Mesenchymal stem cell (in vitro differentiated cells and primary cell): Measurements from ENCODE around the gene CTNNA3.

Experiments
- DNase-seq: peaks from one replicate; pipeline ENCODE4 v3.0.0-alpha.2; 2013
- H2AFZ ChIP-seq: one replicate; pipeline ENCODE4 v1.6.1; 2013; ENCODE audit warnings: low read depth, mild to moderate bottlenecking, control low read depth, inconsistent platforms, low read length, moderate library complexity
- H2AK5ac ChIP-seq: 2 replicates; pipeline ENCODE4 v1.6.1; 2013; ENCODE audit warnings: low read length, moderate library complexity, mild to moderate bottlenecking, inconsistent platforms; ENCODE audit not compliant: severe bottlenecking
- H2BK120ac ChIP-seq: one replicate; pipeline ENCODE4 v1.6.1; 2013; ENCODE audit warnings: low read depth, mild to moderate bottlenecking, inconsistent platforms, low read length, moderate library complexity
- H2BK12ac ChIP-seq, 2 experiments: one replicate each; pipeline ENCODE4 v1.6.1; 2013; ENCODE audit warnings: inconsistent platforms in 2 of 2, low read length in 2 of 2, mild to moderate bottlenecking in 2 of 2, moderate library complexity in 2 of 2, control low read depth in 1 of 2
- H2BK15ac ChIP-seq: one replicate; pipeline ENCODE4 v1.6.1; 2013; ENCODE audit warnings: mild to moderate bottlenecking, low read depth, inconsistent platforms; ENCODE audit not compliant: poor library complexity, severe bottlenecking
- H2BK5ac ChIP-seq: 2 replicates; pipeline ENCODE4 v1.6.1; 2013; ENCODE audit warnings: low read depth, mild to moderate bottlenecking, low read length, control low read depth, inconsistent platforms; ENCODE audit not compliant: poor library complexity, severe bottlenecking
- H3K14ac ChIP-seq, 2 experiments: one replicate each; pipeline ENCODE4 v1.6.1; 2013; ENCODE audit warnings: inconsistent platforms in 2 of 2, low read length in 2 of 2, control low read depth in 1 of 2, mild to moderate bottlenecking in 1 of 2, moderate library complexity in 1 of 2
- H3K18ac ChIP-seq, 2 experiments: one replicate each; pipeline ENCODE4 v1.6.1; 2013; ENCODE audit warnings: inconsistent platforms in 2 of 2, low read length in 2 of 2, control low read depth in 1 of 2, low read depth in 1 of 2, mild to moderate bottlenecking in 1 of 2
- H3K23ac ChIP-seq, 2 experiments: one replicate each; pipeline ENCODE4 v1.6.1; 2013; ENCODE audit warnings: inconsistent platforms in 2 of 2, low read length in 2 of 2, mild to moderate bottlenecking in 2 of 2, moderate library complexity in 2 of 2, control low read depth in 1 of 2
- H3K27ac ChIP-seq: 2 replicates; pipeline ENCODE4 v1.5.1; 2013; ENCODE audit warnings: mild to moderate bottlenecking, moderate library complexity, low read length, control low read depth, inconsistent platforms; ENCODE audit not compliant: poor library complexity, severe bottlenecking
- H3K27me3 ChIP-seq, 2 experiments: 2 replicates each; pipeline versions ENCODE4 v1.6.1 to v1.7.0; 2013; ENCODE audit warnings: low read length in 2 of 2, mild to moderate bottlenecking in 2 of 2, moderate library complexity in 2 of 2, control low read depth in 1 of 2, inconsistent platforms in 1 of 2; ENCODE audit not compliant: control insufficient read depth in 1 of 2, insufficient read depth in 1 of 2
- H3K36me3 ChIP-seq, 2 experiments: 2 replicates each; pipeline versions ENCODE4 v1.6.1 to v1.7.0; 2013; ENCODE audit warnings: low read length in 2 of 2, control low read depth in 1 of 2, inconsistent platforms in 1 of 2, low read depth in 1 of 2, mild to moderate bottlenecking in 1 of 2; ENCODE audit not compliant: insufficient read depth in 2 of 2, control insufficient read depth in 1 of 2
- H3K4ac ChIP-seq, 2 experiments: one replicate each; pipeline ENCODE4 v1.6.1; 2013; ENCODE audit warnings: inconsistent platforms in 2 of 2, low read length in 2 of 2, mild to moderate bottlenecking in 2 of 2, moderate library complexity in 2 of 2, control low read depth in 1 of 2, low read depth in 1 of 2
- H3K4me1 ChIP-seq: 2 replicates; pipeline ENCODE4 v1.6.1; 2013; ENCODE audit warnings: low read depth, low read length, control low read depth; ENCODE audit not compliant: control insufficient read depth, insufficient read depth
- H3K4me2 ChIP-seq: 2 replicates; pipeline ENCODE4 v1.6.1; 2013; ENCODE audit warnings: low read length, mild to moderate bottlenecking, inconsistent platforms; ENCODE audit not compliant: poor library complexity, severe bottlenecking
- H3K4me3 ChIP-seq, 2 experiments: 2 replicates each; pipeline versions ENCODE4 v1.5.1 to v1.7.0; 2013; ENCODE audit warnings: low read length in 2 of 2, mild to moderate bottlenecking in 2 of 2, control low read depth in 1 of 2, low read depth in 1 of 2; ENCODE audit not compliant: insufficient read depth in 1 of 2
- H3K79me1 ChIP-seq: replicated peaks from 2 replicates; pipeline ENCODE4 v1.6.1; 2013; ENCODE audit warnings: mild to moderate bottlenecking, control low read depth, low read length, inconsistent platforms; ENCODE audit not compliant: poor library complexity, severe bottlenecking
- H3K9ac ChIP-seq: 2 replicates; pipeline ENCODE4 v1.7.0; 2013; ENCODE audit warnings: mild to moderate bottlenecking, low read length, moderate library complexity
- H3K9me3 ChIP-seq: 2 replicates; pipeline ENCODE4 v1.7.0; 2013; ENCODE audit warnings: mild to moderate bottlenecking, low read length; ENCODE audit not compliant: control insufficient read depth
- H4K8ac ChIP-seq: one replicate; pipeline ENCODE4 v1.6.1; 2013; ENCODE audit warnings: inconsistent platforms, mild to moderate bottlenecking, low read length, moderate library complexity
- H4K91ac ChIP-seq: one replicate; pipeline ENCODE4 v1.6.1; 2013; ENCODE audit warnings: mild to moderate bottlenecking, low read length, inconsistent platforms
- WGBS: methylation state at CpG from one replicate; pipeline ENCODE4 v1.1.7; 2013; ENCODE audit warnings: mixed read lengths; 5-methylcytosine and 5-hydroxymethylcytosine counted together

Gene CTNNA3

GRCh38 chr10:67277402-67277801 is 418.6 kb downstream of the CTNNA3 start:
- H3K27ac ChIP-seq, result no peak overlapping the region
- H3K18ac ChIP-seq, result no peak overlapping the region
- H2BK120ac ChIP-seq, result no peak overlapping the region
- H3K36me3 ChIP-seq, result no peaks in the 10 kb centered on the region
- H3K27me3 ChIP-seq, result no peaks in the 10 kb centered on the region
- H4K8ac ChIP-seq, result no peak overlapping the region
- no peak overlapping the region for H3K23ac ChIP-seq
- H3K4me3 ChIP-seq, result no peak overlapping the region
- WGBS, result 88% methylated on average over 2 of the region's 2 CpGs
- no peak overlapping the region for H2BK5ac ChIP-seq
- H2BK12ac ChIP-seq, result no peak overlapping the region
- no peak overlapping the region for H3K4me2 ChIP-seq
- H2BK15ac ChIP-seq, result no peak overlapping the region
- H3K9me3 ChIP-seq, result no peaks in the 10 kb centered on the region
- H3K4ac ChIP-seq, result no peak overlapping the region
- no peaks in the 10 kb centered on the region for H3K79me1 ChIP-seq
- DNase-seq, result no peak
- no peak overlapping the region for H3K14ac ChIP-seq
- H2AFZ ChIP-seq, result no peak overlapping the region
- H4K91ac ChIP-seq, result no peak overlapping the region
- no peaks in the 10 kb centered on the region for H3K4me1 ChIP-seq
- no peak overlapping the region for H2AK5ac ChIP-seq
- no peak overlapping the region for H3K9ac ChIP-seq

GRCh38 chr10:67269828-67270227 is 426.2 kb downstream of the CTNNA3 start:
- no peaks in the 10 kb centered on the region for H3K9me3 ChIP-seq
- H2BK15ac ChIP-seq, result no peak overlapping the region
- DNase-seq, result no peak
- H4K91ac ChIP-seq, result no peak overlapping the region
- H3K18ac ChIP-seq, result no peak overlapping the region
- no peaks in the 10 kb centered on the region for H3K36me3 ChIP-seq
- no peak overlapping the region for H3K23ac ChIP-seq
- H2BK5ac ChIP-seq, result no peak overlapping the region
- H3K4me2 ChIP-seq, result no peak overlapping the region
- H3K4me1 ChIP-seq, result no peaks in the 10 kb centered on the region
- WGBS, result 36% methylated on average over 2 of the region's 3 CpGs
- no peak overlapping the region for H2BK120ac ChIP-seq
- H3K4me3 ChIP-seq, result no peak overlapping the region
- no peak overlapping the region for H3K27ac ChIP-seq
- H4K8ac ChIP-seq, result no peak overlapping the region
- no peak overlapping the region for H2AK5ac ChIP-seq
- no peaks in the 10 kb centered on the region for H3K79me1 ChIP-seq
- no peak overlapping the region for H3K14ac ChIP-seq
- H3K27me3 ChIP-seq, result no peaks in the 10 kb centered on the region
- H2AFZ ChIP-seq, result no peak overlapping the region
- no peak overlapping the region for H3K4ac ChIP-seq
- H2BK12ac ChIP-seq, result no peak overlapping the region
- no peak overlapping the region for H3K9ac ChIP-seq

GRCh38 chr10:67268146-67268545 is 427.8 kb downstream of the CTNNA3 start:
- H3K4me1 ChIP-seq, result no peaks in the 10 kb centered on the region
- no peaks in the 10 kb centered on the region for H3K27me3 ChIP-seq
- H2BK120ac ChIP-seq, result no peak overlapping the region
- no peak overlapping the region for H2AK5ac ChIP-seq
- H2BK15ac ChIP-seq, result no peak overlapping the region
- no peak overlapping the region for H3K9ac ChIP-seq
- no peak overlapping the region for H2BK5ac ChIP-seq
- no peak overlapping the region for H3K14ac ChIP-seq
- no peak overlapping the region for H3K4me3 ChIP-seq
- H3K18ac ChIP-seq, result no peak overlapping the region
- no peak overlapping the region for H3K4ac ChIP-seq
- no peaks in the 10 kb centered on the region for H3K36me3 ChIP-seq
- no peak overlapping the region for H3K23ac ChIP-seq
- no peaks in the 10 kb centered on the region for H3K9me3 ChIP-seq
- H3K4me2 ChIP-seq, result no peak overlapping the region
- H4K91ac ChIP-seq, result no peak overlapping the region
- 88% methylated on average over 3 of the region's 5 CpGs for WGBS
- H3K27ac ChIP-seq, result no peak overlapping the region
- no peaks in the 10 kb centered on the region for H3K79me1 ChIP-seq
- H2AFZ ChIP-seq, result no peak overlapping the region
- no peak overlapping the region for H2BK12ac ChIP-seq
- H4K8ac ChIP-seq, result no peak overlapping the region
- DNase-seq, result no peak

GRCh38 chr10:67262675-67263074 is 433.3 kb downstream of the CTNNA3 start:
- Histone ChIP-seq H3K36me3 (no peaks in the 10 kb centered on the region), H2BK5ac (no peak overlapping the region), H3K4me2 (no peak overlapping the region), H3K18ac (no peak overlapping the region), H2BK12ac (no peak overlapping the region), H3K4me1 (no peaks in the 10 kb centered on the region), H3K14ac (no peak overlapping the region), H3K4ac (no peak overlapping the region), H3K23ac (no peak overlapping the region), H2AK5ac (no peak overlapping the region), H3K79me1 (no peaks in the 10 kb centered on the region), H3K27ac (no peak overlapping the region), H3K9ac (no peak overlapping the region), H2BK15ac (no peak overlapping the region), H4K91ac (no peak overlapping the region), H3K9me3 (no peaks in the 10 kb centered on the region), H4K8ac (no peak overlapping the region), H2BK120ac (no peak overlapping the region), H3K27me3 (no peaks in the 10 kb centered on the region), H3K4me3 (no peak overlapping the region), H2AFZ (no peak overlapping the region)
- WGBS, result 96% methylated on average over 3 of the region's 4 CpGs
- no peak for DNase-seq
